GM23338 (cell line): ENCODE data around the gene SORCS3. TPM values are rescaled to one million over a fixed set of nuclear protein-coding genes. Genes with fewer than 3 reads are reported as not detected.

Experiments
- ATAC-seq: fragments of 200-7000 bp; cut with Tn5 transposase; 3 replicates; pipeline ENCODE4 v1.9.1; 2020
- DNase-seq: peaks from one replicate; pipeline ENCODE4 v3.0.0-alpha.2; 2015; ENCODE audit warnings: low spot score
- H2AFZ ChIP-seq: fragments of 200-600 bp; sonication (generic); 2 replicates; pipeline ENCODE4 v1.8.0; 2016; ENCODE audit warnings: antibody characterized with exemption, mild to moderate bottlenecking, moderate library complexity
- H3F3A ChIP-seq: fragments of 200-600 bp; sonication (generic); replicated peaks from 2 replicates; pipeline ENCODE4 v1.8.0; 2017; ENCODE audit warnings: antibody characterized with exemption, mixed run types, low read depth
- H3K27ac ChIP-seq: fragments of 200-600 bp; sonication (generic); 2 replicates; pipeline ENCODE4 v1.6.1; 2016; ENCODE audit warnings: low read depth
- H3K27me3 ChIP-seq: fragments of 200-600 bp; sonication (generic); 2 replicates; pipeline ENCODE4 v1.8.0; 2016; ENCODE audit warnings: mild to moderate bottlenecking, mixed run types, moderate library complexity; ENCODE audit not compliant: insufficient read depth
- H3K36me3 ChIP-seq: fragments of 200-600 bp; sonication (generic); 2 replicates; pipeline ENCODE4 v1.8.0; 2016; ENCODE audit warnings: mild to moderate bottlenecking; ENCODE audit not compliant: insufficient read depth
- H3K4me1 ChIP-seq: fragments of 200-600 bp; sonication (generic); 2 replicates; pipeline ENCODE4 v1.8.0; 2016; ENCODE audit warnings: mild to moderate bottlenecking, moderate library complexity; ENCODE audit not compliant: insufficient read depth
- H3K4me2 ChIP-seq: fragments of 200-600 bp; sonication (generic); 2 replicates; pipeline ENCODE4 v1.7.1; 2017; ENCODE audit warnings: mixed run types
- H3K4me3 ChIP-seq: fragments of 200-600 bp; sonication (generic); 2 replicates; pipeline ENCODE4 v1.6.1; 2016; ENCODE audit warnings: mixed run types
- H3K79me2 ChIP-seq: fragments of 200-600 bp; sonication (generic); replicated peaks from 2 replicates; pipeline ENCODE4 v1.8.0; 2017; ENCODE audit warnings: mild to moderate bottlenecking; ENCODE audit not compliant: insufficient read depth
- H3K9me2 ChIP-seq: fragments of 200-600 bp; sonication (generic); 2 replicates; pipeline ENCODE4 v1.8.0; 2017; ENCODE audit not compliant: insufficient read depth
- H4K20me1 ChIP-seq: fragments of 200-600 bp; sonication (generic); replicated peaks from 2 replicates; pipeline ENCODE4 v1.8.0; 2017; ENCODE audit warnings: mild to moderate bottlenecking; ENCODE audit not compliant: insufficient read depth
- H3K27ac Mint-ChIP-seq: 2 replicates; pipeline ENCODE4 v1.8.0; 2020; ENCODE audit warnings: inconsistent platforms, mild to moderate bottlenecking, moderate library complexity, mixed read lengths
- H3K27me3 Mint-ChIP-seq: 3 replicates; pipeline ENCODE4 v1.8.0; 2022; ENCODE audit warnings: low read depth, mild to moderate bottlenecking, moderate library complexity, mixed read lengths, inconsistent platforms; ENCODE audit not compliant: insufficient read depth, poor library complexity
- H3K36me3 Mint-ChIP-seq: 3 replicates; pipeline ENCODE4 v1.8.0; 2021; ENCODE audit warnings: low read depth, mild to moderate bottlenecking, inconsistent platforms, moderate library complexity, mixed read lengths
- H3K4me1 Mint-ChIP-seq: 3 replicates; pipeline ENCODE4 v1.8.0; 2020; ENCODE audit warnings: mild to moderate bottlenecking, inconsistent platforms, mixed read lengths
- H3K4me3 Mint-ChIP-seq: 3 replicates; pipeline ENCODE4 v1.8.0; 2021; ENCODE audit warnings: moderate library complexity, mild to moderate bottlenecking, inconsistent platforms, mixed read lengths
- H3K9me3 Mint-ChIP-seq: 3 replicates; pipeline ENCODE4 v1.8.0; 2020; ENCODE audit warnings: moderate library complexity, mild to moderate bottlenecking, inconsistent platforms, mixed read lengths
- CREB1 ChIP-seq: fragments of 250-450 bp; sonication (Bioruptor Pico); IDR thresholded peaks from 2 replicates; pipeline ENCODE4 v1.5.0; 2020; ENCODE audit warnings: low read depth, mild to moderate bottlenecking, moderate library complexity
- EZH2 ChIP-seq: fragments of 200-600 bp; sonication (generic); IDR thresholded peaks from one replicate; pipeline ENCODE4 v1.8.0; 2017; ENCODE audit warnings: antibody characterized with exemption, mild to moderate bottlenecking, low read depth; ENCODE audit not compliant: unreplicated experiment
- EZH2phosphoT487 ChIP-seq: fragments of 200-600 bp; sonication (generic); IDR thresholded peaks from one replicate; pipeline ENCODE4 v1.8.1; 2018; ENCODE audit warnings: antibody characterized with exemption; ENCODE audit not compliant: unreplicated experiment
- JUNB ChIP-seq: IDR thresholded peaks from one replicate; pipeline ENCODE4 v1.6.1; 2016; ENCODE audit warnings: antibody characterized with exemption; ENCODE audit not compliant: unreplicated experiment
- NANOG ChIP-seq: IDR thresholded peaks from 2 replicates; pipeline ENCODE4 v1.6.1; 2016; ENCODE audit warnings: antibody characterized with exemption, borderline replicate concordance
- POLR2AphosphoS5 ChIP-seq: IDR thresholded peaks from 2 replicates; pipeline ENCODE4 v1.6.1; 2016; ENCODE audit warnings: antibody characterized with exemption, low read depth
- STAT1 ChIP-seq: IDR thresholded peaks from one replicate; pipeline ENCODE4 v1.6.1; 2016; ENCODE audit warnings: antibody characterized with exemption; ENCODE audit not compliant: unreplicated experiment
- ZNF114 ChIP-seq: fragments of 250-450 bp; sonication (Bioruptor Pico); IDR thresholded peaks from 2 replicates; pipeline ENCODE4 v1.5.0; 2020; ENCODE audit warnings: mild to moderate bottlenecking, moderate library complexity
- ZNF331 ChIP-seq: fragments of 250-450 bp; sonication (Bioruptor Pico); IDR thresholded peaks from 2 replicates; pipeline ENCODE4 v1.5.0; 2020; ENCODE audit warnings: low read depth, mild to moderate bottlenecking, moderate library complexity
- polyA plus RNA-seq: library from polyadenylated mRNA; unstranded; fragments of >200 nt; fragmentation: Nextera tagmentation; extraction: Ambion mirVana; gene quantifications from 2 replicates; pipeline ENCODE4 v1.2.1, GENCODE V29; 2016
- total RNA-seq: library from RNA; depleted of rRNA; stranded (reverse); fragments of >200 nt; shearing (Covaris generic); gene quantifications from 2 replicates; pipeline ENCODE4 v1.2.3, GENCODE V29; 2014
- TF ChIP-seq, protein P1 (sequence below): fragments of 250-450 bp; sonication (Bioruptor Pico); IDR thresholded peaks from 2 replicates; pipeline ENCODE4 v1.5.0; 2020; ENCODE audit warnings: mild to moderate bottlenecking, moderate library complexity
- TF ChIP-seq, protein P2 (sequence below): IDR thresholded peaks from one replicate; pipeline ENCODE4 v1.6.1; 2018; ENCODE audit warnings: antibody characterized with exemption; ENCODE audit not compliant: unreplicated experiment
- TF ChIP-seq, protein P3 (sequence below), 2 experiments: fragments of 200-600 bp in 1 of 2; sonication (generic) in 1 of 2; conservative IDR thresholded peaks; 2 replicates each; pipeline versions ENCODE4 v1.5.1 to v1.6.1; 2016 to 2017; ENCODE audit warnings: antibody characterized with exemption in 2 of 2, low read depth in 2 of 2, mild to moderate bottlenecking in 2 of 2, moderate library complexity in 1 of 2
- TF ChIP-seq, protein P4 (sequence below): IDR thresholded peaks from 2 replicates; pipeline ENCODE4 v1.6.1; 2016; ENCODE audit warnings: antibody characterized with exemption

The SORCS3 gene
- total and polyA plus RNA-seq, 2 experiments from 2014 or later, result 0.37 to 1.4 TPM

DNA sequence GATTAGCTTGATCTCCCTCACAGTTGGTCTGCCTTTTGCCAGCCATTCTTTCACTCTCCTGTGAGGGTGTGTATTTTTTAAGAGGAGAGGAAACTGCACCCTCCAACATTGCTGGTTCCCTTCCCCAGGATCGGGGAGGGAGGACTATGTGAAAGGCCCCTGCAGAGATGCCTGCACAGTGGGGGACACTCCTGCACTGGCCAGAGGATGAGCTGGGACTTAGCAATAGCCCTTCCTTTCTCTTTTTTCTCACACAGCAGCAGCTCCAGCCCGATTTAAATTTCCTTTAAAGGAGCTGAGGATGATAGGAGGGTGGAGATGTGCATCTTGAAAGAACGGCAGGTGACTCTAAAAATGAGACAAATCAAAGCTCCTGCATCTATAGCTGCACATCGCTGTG lies 18.7 kb downstream of the SORCS3 start:
- H3K27me3 ChIP-seq, result no peaks in the 10 kb centered on the region
- Mint-ChIP-seq H3K27ac (no peak overlapping the region), H3K4me3 (no peak overlapping the region), H3K9me3 (no peaks in the 10 kb centered on the region), H3K4me1 (peaks cover 12% of the 10 kb centered on the region), H3K27me3 (no peaks in the 10 kb centered on the region), H3K36me3 (no peaks in the 10 kb centered on the region)
- H3K27ac ChIP-seq, result no peak overlapping the region
- H3K4me1 ChIP-seq, result peaks cover 9% of the 10 kb centered on the region; the same call in 1 of the 2 replicates
- no peak overlapping the region for H3K4me3 ChIP-seq
- H2AFZ ChIP-seq, result peak overlapping the region; percentile 52
- H3F3A ChIP-seq, result no peaks in the 10 kb centered on the region
- TF ChIP-seq, protein P1, sequence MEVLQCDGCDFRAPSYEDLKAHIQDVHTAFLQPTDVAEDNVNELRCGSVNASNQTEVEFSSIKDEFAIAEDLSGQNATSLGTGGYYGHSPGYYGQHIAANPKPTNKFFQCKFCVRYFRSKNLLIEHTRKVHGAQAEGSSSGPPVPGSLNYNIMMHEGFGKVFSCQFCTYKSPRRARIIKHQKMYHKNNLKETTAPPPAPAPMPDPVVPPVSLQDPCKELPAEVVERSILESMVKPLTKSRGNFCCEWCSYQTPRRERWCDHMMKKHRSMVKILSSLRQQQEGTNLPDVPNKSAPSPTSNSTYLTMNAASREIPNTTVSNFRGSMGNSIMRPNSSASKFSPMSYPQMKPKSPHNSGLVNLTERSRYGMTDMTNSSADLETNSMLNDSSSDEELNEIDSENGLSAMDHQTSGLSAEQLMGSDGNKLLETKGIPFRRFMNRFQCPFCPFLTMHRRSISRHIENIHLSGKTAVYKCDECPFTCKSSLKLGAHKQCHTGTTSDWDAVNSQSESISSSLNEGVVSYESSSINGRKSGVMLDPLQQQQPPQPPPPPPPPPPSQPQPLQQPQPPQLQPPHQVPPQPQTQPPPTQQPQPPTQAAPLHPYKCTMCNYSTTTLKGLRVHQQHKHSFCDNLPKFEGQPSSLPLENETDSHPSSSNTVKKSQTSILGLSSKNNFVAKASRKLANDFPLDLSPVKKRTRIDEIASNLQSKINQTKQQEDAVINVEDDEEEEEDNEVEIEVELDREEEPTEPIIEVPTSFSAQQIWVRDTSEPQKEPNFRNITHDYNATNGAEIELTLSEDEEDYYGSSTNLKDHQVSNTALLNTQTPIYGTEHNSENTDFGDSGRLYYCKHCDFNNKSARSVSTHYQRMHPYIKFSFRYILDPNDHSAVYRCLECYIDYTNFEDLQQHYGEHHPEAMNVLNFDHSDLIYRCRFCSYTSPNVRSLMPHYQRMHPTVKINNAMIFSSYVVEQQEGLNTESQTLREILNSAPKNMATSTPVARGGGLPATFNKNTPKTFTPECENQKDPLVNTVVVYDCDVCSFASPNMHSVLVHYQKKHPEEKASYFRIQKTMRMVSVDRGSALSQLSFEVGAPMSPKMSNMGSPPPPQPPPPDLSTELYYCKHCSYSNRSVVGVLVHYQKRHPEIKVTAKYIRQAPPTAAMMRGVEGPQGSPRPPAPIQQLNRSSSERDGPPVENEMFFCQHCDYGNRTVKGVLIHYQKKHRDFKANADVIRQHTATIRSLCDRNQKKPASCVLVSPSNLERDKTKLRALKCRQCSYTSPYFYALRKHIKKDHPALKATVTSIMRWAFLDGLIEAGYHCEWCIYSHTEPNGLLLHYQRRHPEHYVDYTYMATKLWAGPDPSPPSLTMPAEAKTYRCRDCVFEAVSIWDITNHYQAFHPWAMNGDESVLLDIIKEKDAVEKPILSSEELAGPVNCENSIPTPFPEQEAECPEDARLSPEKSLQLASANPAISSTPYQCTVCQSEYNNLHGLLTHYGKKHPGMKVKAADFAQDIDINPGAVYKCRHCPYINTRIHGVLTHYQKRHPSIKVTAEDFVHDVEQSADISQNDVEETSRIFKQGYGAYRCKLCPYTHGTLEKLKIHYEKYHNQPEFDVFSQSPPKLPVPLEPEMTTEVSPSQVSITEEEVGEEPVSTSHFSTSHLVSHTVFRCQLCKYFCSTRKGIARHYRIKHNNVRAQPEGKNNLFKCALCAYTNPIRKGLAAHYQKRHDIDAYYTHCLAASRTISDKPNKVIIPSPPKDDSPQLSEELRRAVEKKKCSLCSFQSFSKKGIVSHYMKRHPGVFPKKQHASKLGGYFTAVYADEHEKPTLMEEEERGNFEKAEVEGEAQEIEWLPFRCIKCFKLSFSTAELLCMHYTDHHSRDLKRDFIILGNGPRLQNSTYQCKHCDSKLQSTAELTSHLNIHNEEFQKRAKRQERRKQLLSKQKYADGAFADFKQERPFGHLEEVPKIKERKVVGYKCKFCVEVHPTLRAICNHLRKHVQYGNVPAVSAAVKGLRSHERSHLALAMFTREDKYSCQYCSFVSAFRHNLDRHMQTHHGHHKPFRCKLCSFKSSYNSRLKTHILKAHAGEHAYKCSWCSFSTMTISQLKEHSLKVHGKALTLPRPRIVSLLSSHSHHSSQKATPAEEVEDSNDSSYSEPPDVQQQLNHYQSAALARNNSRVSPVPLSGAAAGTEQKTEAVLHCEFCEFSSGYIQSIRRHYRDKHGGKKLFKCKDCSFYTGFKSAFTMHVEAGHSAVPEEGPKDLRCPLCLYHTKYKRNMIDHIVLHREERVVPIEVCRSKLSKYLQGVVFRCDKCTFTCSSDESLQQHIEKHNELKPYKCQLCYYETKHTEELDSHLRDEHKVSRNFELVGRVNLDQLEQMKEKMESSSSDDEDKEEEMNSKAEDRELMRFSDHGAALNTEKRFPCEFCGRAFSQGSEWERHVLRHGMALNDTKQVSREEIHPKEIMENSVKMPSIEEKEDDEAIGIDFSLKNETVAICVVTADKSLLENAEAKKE (CRISPR knock-in tag), result no peak
- no peak for TF ChIP-seq EZH2phosphoT487
- TF ChIP-seq, protein P2, sequence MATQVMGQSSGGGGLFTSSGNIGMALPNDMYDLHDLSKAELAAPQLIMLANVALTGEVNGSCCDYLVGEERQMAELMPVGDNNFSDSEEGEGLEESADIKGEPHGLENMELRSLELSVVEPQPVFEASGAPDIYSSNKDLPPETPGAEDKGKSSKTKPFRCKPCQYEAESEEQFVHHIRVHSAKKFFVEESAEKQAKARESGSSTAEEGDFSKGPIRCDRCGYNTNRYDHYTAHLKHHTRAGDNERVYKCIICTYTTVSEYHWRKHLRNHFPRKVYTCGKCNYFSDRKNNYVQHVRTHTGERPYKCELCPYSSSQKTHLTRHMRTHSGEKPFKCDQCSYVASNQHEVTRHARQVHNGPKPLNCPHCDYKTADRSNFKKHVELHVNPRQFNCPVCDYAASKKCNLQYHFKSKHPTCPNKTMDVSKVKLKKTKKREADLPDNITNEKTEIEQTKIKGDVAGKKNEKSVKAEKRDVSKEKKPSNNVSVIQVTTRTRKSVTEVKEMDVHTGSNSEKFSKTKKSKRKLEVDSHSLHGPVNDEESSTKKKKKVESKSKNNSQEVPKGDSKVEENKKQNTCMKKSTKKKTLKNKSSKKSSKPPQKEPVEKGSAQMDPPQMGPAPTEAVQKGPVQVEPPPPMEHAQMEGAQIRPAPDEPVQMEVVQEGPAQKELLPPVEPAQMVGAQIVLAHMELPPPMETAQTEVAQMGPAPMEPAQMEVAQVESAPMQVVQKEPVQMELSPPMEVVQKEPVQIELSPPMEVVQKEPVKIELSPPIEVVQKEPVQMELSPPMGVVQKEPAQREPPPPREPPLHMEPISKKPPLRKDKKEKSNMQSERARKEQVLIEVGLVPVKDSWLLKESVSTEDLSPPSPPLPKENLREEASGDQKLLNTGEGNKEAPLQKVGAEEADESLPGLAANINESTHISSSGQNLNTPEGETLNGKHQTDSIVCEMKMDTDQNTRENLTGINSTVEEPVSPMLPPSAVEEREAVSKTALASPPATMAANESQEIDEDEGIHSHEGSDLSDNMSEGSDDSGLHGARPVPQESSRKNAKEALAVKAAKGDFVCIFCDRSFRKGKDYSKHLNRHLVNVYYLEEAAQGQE, result no peak
- TF ChIP-seq CREB1 (CRISPR knock-in tag), result no peak
- no peak for TF ChIP-seq POLR2AphosphoS5
- no peak for TF ChIP-seq ZNF114 (CRISPR knock-in tag)
- no peak for TF ChIP-seq ZNF331 (CRISPR knock-in tag)
- TF ChIP-seq, protein P3, sequence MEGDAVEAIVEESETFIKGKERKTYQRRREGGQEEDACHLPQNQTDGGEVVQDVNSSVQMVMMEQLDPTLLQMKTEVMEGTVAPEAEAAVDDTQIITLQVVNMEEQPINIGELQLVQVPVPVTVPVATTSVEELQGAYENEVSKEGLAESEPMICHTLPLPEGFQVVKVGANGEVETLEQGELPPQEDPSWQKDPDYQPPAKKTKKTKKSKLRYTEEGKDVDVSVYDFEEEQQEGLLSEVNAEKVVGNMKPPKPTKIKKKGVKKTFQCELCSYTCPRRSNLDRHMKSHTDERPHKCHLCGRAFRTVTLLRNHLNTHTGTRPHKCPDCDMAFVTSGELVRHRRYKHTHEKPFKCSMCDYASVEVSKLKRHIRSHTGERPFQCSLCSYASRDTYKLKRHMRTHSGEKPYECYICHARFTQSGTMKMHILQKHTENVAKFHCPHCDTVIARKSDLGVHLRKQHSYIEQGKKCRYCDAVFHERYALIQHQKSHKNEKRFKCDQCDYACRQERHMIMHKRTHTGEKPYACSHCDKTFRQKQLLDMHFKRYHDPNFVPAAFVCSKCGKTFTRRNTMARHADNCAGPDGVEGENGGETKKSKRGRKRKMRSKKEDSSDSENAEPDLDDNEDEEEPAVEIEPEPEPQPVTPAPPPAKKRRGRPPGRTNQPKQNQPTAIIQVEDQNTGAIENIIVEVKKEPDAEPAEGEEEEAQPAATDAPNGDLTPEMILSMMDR (conservative IDR thresholded peaks at IDR 0.05; ENCODE audit: low read depth in 2 of 2), result no peak
- TF ChIP-seq NANOG, result no peak
- no peak for TF ChIP-seq JUNB
- TF ChIP-seq, protein P4, sequence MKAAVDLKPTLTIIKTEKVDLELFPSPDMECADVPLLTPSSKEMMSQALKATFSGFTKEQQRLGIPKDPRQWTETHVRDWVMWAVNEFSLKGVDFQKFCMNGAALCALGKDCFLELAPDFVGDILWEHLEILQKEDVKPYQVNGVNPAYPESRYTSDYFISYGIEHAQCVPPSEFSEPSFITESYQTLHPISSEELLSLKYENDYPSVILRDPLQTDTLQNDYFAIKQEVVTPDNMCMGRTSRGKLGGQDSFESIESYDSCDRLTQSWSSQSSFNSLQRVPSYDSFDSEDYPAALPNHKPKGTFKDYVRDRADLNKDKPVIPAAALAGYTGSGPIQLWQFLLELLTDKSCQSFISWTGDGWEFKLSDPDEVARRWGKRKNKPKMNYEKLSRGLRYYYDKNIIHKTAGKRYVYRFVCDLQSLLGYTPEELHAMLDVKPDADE, result no peak
- TF ChIP-seq STAT1, result no peak
- no peak for TF ChIP-seq EZH2
- H3K79me2 ChIP-seq, result no peaks in the 10 kb centered on the region
- ATAC-seq (peak; percentile 81), DNase-seq (peak; percentile 13)
- no peak overlapping the region for H3K4me2 ChIP-seq
- H3K36me3 ChIP-seq, result no peaks in the 10 kb centered on the region
- no peaks in the 10 kb centered on the region; the same call in none of the 2 replicates for H3K9me2 ChIP-seq
- no peaks in the 10 kb centered on the region for H4K20me1 ChIP-seq
